SK-N-SH treated with all-trans-retinoic acid at 6 μM for 48 hours (cell line): ENCODE data around the gene RPP40.

Source experiments
- ATAC-seq: fragments of 200-7000 bp; cut with Tn5 transposase; 3 replicates; pipeline ENCODE4 v1.9.1; 2020; ENCODE audit warnings: mild to moderate bottlenecking, moderate library complexity
- ARNTL ChIP-seq: fragments of 450-650 bp; formaldehyde crosslinking; IDR thresholded peaks from 2 replicates; pipeline ENCODE4 v1.5.0; 2020; ENCODE audit warnings: low read depth, mild to moderate bottlenecking, moderate library complexity, borderline replicate concordance
- BACH2 ChIP-seq: fragments of 250-450 bp; sonication (Bioruptor Pico); IDR thresholded peaks from 2 replicates; pipeline ENCODE4 v1.9.0; 2021; ENCODE audit warnings: mild to moderate bottlenecking, borderline replicate concordance
- CREB5 ChIP-seq: fragments of 250-450 bp; sonication (Bioruptor Pico); IDR thresholded peaks from 2 replicates; pipeline ENCODE4 v1.5.1; 2020; ENCODE audit warnings: low read depth, mild to moderate bottlenecking, moderate library complexity
- CSRNP3 ChIP-seq: fragments of 250-450 bp; sonication (Bioruptor Pico); IDR thresholded peaks from 2 replicates; pipeline ENCODE4 v1.5.1; 2021; ENCODE audit warnings: mild to moderate bottlenecking, moderate library complexity
- ESRRG ChIP-seq: fragments of 250-450 bp; sonication (Bioruptor Pico); IDR thresholded peaks from 2 replicates; pipeline ENCODE4 v1.6.1; 2021; ENCODE audit warnings: mild to moderate bottlenecking
- ISL1 ChIP-seq: fragments of 250-450 bp; sonication (Bioruptor Pico); IDR thresholded peaks from 2 replicates; pipeline ENCODE4 v2.1.2; 2022; ENCODE audit warnings: mild to moderate bottlenecking, moderate library complexity
- OSR1 ChIP-seq: fragments of 250-450 bp; sonication (Bioruptor Pico); IDR thresholded peaks from 2 replicates; pipeline ENCODE4 v1.8.0; 2022; ENCODE audit warnings: moderate library complexity, mild to moderate bottlenecking, inconsistent platforms
- PATZ1 ChIP-seq: fragments of 250-450 bp; sonication (Bioruptor Pico); IDR thresholded peaks from 2 replicates; pipeline ENCODE4 v1.8.0; 2020; ENCODE audit warnings: mild to moderate bottlenecking, moderate library complexity, borderline replicate concordance
- POU6F1 ChIP-seq: fragments of 250-450 bp; sonication (Bioruptor Pico); IDR thresholded peaks from 2 replicates; pipeline ENCODE4 v1.8.0; 2021; ENCODE audit warnings: low read depth, mild to moderate bottlenecking, moderate library complexity, borderline replicate concordance
- PPARA ChIP-seq: fragments of 250-450 bp; sonication (Bioruptor Pico); IDR thresholded peaks from 2 replicates; pipeline ENCODE4 v1.5.0; 2020; ENCODE audit warnings: mild to moderate bottlenecking, borderline replicate concordance
- RARB ChIP-seq: fragments of 250-450 bp; sonication (Bioruptor Pico); IDR thresholded peaks from 2 replicates; pipeline ENCODE4 v1.8.0; 2021; ENCODE audit warnings: mild to moderate bottlenecking, moderate library complexity
- TCF4 ChIP-seq: fragments of 250-450 bp; sonication (Bioruptor Pico); IDR thresholded peaks from 2 replicates; pipeline ENCODE4 v1.8.0; 2021; ENCODE audit warnings: mild to moderate bottlenecking, moderate library complexity, borderline replicate concordance
- TOX ChIP-seq: fragments of 250-450 bp; sonication (Bioruptor Pico); IDR thresholded peaks from 2 replicates; pipeline ENCODE4 v1.8.0; 2021; ENCODE audit warnings: mild to moderate bottlenecking, moderate library complexity, borderline replicate concordance
- ZC3H10 ChIP-seq: fragments of 250-450 bp; sonication (Bioruptor Pico); IDR thresholded peaks from 2 replicates; pipeline ENCODE4 v1.5.1; 2021; ENCODE audit warnings: mild to moderate bottlenecking, moderate library complexity
- ZFP30 ChIP-seq: fragments of 450-650 bp; formaldehyde crosslinking; IDR thresholded peaks from 2 replicates; pipeline ENCODE4 v1.5.0; 2022; ENCODE audit warnings: mild to moderate bottlenecking, moderate library complexity
- ZNF565 ChIP-seq: fragments of 450-650 bp; formaldehyde crosslinking; conservative IDR thresholded peaks from 2 replicates; pipeline ENCODE4 v1.5.0; 2020; ENCODE audit warnings: low read depth, mild to moderate bottlenecking, moderate library complexity
- ZNF70 ChIP-seq: fragments of 450-650 bp; formaldehyde crosslinking; IDR thresholded peaks from 2 replicates; pipeline ENCODE4 v1.5.0; 2020; ENCODE audit warnings: mild to moderate bottlenecking, moderate library complexity
- ZNF8 ChIP-seq: fragments of 450-650 bp; formaldehyde crosslinking; IDR thresholded peaks from 2 replicates; pipeline ENCODE4 v1.5.0; 2020; ENCODE audit warnings: mild to moderate bottlenecking, moderate library complexity

The RPP40 gene

GRCh38 chr6:5004373-5005037 is 668 bp upstream of the RPP40 start:
- TF ChIP-seq ZNF565 (CRISPR knock-in tag) = no peak
- no peak for TF ChIP-seq POU6F1 (CRISPR knock-in tag)
- TF ChIP-seq BACH2 (CRISPR knock-in tag) = no peak
- no peak for TF ChIP-seq ZC3H10 (CRISPR knock-in tag)
- no peak for TF ChIP-seq ARNTL (CRISPR knock-in tag)
- TF ChIP-seq TCF4 (CRISPR knock-in tag) = no peak
- TF ChIP-seq ESRRG = no peak
- no peak for TF ChIP-seq OSR1
- no peak for TF ChIP-seq ZFP30 (CRISPR knock-in tag)
- TF ChIP-seq ZNF70 = no peak
- no peak for TF ChIP-seq ISL1 (CRISPR knock-in tag)
- peak; percentile 1 for ATAC-seq

- no peak for TF ChIP-seq RARB
- TF ChIP-seq ARNTL (CRISPR knock-in tag) = no peak
- TF ChIP-seq ZFP30 (CRISPR knock-in tag) = no peak
- no peak for TF ChIP-seq TCF4 (CRISPR knock-in tag)
- TF ChIP-seq ISL1 (CRISPR knock-in tag) = no peak
- no peak for TF ChIP-seq ZNF8 (CRISPR knock-in tag)
- no peak for TF ChIP-seq TOX
- no peak for TF ChIP-seq BACH2 (CRISPR knock-in tag)
- no peak for TF ChIP-seq CSRNP3
- no peak for ATAC-seq
Observed at GRCh38 chr6:4999586-4999985, 4.3 kb downstream of the RPP40 start.

- ATAC-seq = no peak
- no peak for TF ChIP-seq CREB5 (CRISPR knock-in tag)
- no peak for TF ChIP-seq ZC3H10 (CRISPR knock-in tag)
- no peak for TF ChIP-seq PATZ1 (CRISPR knock-in tag)
- no peak for TF ChIP-seq ZNF70
- TF ChIP-seq TOX = no peak
- TF ChIP-seq ZFP30 (CRISPR knock-in tag) = no peak
- TF ChIP-seq ISL1 (CRISPR knock-in tag) = no peak
- no peak for TF ChIP-seq BACH2 (CRISPR knock-in tag)
- no peak for TF ChIP-seq RARB
- no peak for TF ChIP-seq POU6F1 (CRISPR knock-in tag)
- TF ChIP-seq ZNF8 (CRISPR knock-in tag) = no peak
- no peak for TF ChIP-seq TCF4 (CRISPR knock-in tag)
- no peak for TF ChIP-seq PPARA (CRISPR knock-in tag)
- TF ChIP-seq, all 23 proteins: peak for 0
Observed at GRCh38 chr6:4997862-4998261, 6.0 kb downstream of the RPP40 start.

GRCh38 chr6:4994741-4995140 is 9.1 kb downstream of the RPP40 start:
- ATAC-seq = no peak
- TF ChIP-seq ISL1 (CRISPR knock-in tag) = no peak
- TF ChIP-seq, all 23 proteins: peak for 0
